Measurements from ENCODE around the gene NAA38.

DNA sequence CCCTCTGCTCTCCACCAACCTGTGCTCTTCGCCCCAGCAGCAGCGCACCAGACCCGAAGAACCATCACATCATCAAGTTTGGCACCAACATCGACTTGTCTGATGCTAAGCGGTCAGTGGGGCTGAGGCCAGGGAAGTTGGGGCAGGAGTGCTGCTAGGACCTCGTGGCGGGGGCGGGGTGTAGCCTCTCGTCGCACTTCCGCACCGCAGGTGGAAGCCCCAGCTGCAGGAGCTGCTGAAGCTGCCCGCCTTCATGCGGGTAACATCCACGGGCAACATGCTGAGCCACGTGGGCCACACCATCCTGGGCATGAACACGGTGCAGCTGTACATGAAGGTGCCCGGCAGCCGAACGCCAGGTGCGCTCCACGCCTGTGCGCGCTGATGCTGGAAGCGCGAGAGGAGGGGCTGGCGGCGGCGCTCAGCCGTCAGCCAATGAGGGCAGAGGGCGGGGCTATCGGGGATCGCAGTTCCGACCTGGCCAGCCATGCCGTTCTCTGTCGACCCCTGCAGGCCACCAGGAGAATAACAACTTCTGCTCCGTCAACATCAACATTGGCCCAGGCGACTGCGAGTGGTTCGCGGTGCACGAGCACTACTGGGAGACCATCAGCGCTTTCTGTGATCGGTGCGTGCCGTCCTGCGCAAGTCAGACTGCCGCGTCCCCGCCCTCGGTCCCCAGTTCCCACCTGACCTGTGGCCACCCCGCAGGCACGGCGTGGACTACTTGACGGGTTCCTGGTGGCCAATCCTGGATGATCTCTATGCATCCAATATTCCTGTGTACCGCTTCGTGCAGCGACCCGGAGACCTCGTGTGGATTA is 5.7 kb downstream of the NAA38 start:
- TF ChIP-seq, protein P1, sequence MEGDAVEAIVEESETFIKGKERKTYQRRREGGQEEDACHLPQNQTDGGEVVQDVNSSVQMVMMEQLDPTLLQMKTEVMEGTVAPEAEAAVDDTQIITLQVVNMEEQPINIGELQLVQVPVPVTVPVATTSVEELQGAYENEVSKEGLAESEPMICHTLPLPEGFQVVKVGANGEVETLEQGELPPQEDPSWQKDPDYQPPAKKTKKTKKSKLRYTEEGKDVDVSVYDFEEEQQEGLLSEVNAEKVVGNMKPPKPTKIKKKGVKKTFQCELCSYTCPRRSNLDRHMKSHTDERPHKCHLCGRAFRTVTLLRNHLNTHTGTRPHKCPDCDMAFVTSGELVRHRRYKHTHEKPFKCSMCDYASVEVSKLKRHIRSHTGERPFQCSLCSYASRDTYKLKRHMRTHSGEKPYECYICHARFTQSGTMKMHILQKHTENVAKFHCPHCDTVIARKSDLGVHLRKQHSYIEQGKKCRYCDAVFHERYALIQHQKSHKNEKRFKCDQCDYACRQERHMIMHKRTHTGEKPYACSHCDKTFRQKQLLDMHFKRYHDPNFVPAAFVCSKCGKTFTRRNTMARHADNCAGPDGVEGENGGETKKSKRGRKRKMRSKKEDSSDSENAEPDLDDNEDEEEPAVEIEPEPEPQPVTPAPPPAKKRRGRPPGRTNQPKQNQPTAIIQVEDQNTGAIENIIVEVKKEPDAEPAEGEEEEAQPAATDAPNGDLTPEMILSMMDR (IDR thresholded peaks at IDR 0.05), result peak; percentile 93 to 100 (median 100)
- peak in 1 of 4 donors; percentile 25 for TF ChIP-seq EP300 (IDR thresholded peaks at IDR 0.05)
- peak; percentile 55 to 74 for TF ChIP-seq POLR2AphosphoS5 (IDR thresholded peaks at IDR 0.05)
- peak in 2 of 4 donors; percentile 44 to 52 for TF ChIP-seq POLR2A (IDR thresholded peaks at IDR 0.05)

Measured in upper lobe of left lung (tissue), 4 donors.